ENCODE data around the gene GPR157. TPM values are rescaled to one million over a fixed set of nuclear protein-coding genes. Genes with fewer than 3 reads are reported as not detected.
"Not testable (repeated sequence)": the region's sequence is repeated elsewhere in the genome, so short reads cannot be mapped to it uniquely, and the experiment has no call there.

The GPR157 gene
- total RNA-seq, 4 donors from 2014 or later = 3.3 to 208 (median 10.4) TPM

DNA sequence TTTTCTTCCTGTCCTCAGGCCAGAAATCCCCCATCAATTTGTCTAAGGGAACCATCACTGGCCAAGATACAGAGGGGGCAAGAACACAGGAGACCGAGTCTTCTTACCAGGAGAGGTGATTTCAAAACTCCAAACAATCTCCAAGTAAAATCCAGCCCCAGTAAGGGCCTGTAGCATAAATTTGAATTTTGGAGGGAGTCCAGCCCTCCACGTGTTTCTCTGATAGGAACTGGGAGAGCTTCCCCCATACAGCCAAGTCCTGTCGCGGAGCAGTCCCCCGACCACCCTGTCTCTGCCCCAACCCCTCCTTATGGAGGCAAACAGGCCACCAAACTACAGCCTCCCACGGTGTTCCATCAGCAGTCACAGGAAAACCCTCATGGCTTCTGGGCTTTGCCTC, 32.4 kb upstream of the GPR157 start:
- no peaks in the 10 kb centered on the region for H3K9me3 ChIP-seq
- DNase-seq = no peak
- TF ChIP-seq CTCF (IDR thresholded peaks at IDR 0.05) (no peak), POLR2A (IDR thresholded peaks at IDR 0.05) (no peak)
- H3K4me1 ChIP-seq = peaks cover 0 to 18% (median 8%) of the 10 kb centered on the region in 4 donors
- H3K27me3 ChIP-seq = no peaks in the 10 kb centered on the region
- no peak overlapping the region for H3K4me3 ChIP-seq
- no peak overlapping the region for H3K27ac ChIP-seq
- no peaks in the 10 kb centered on the region for H3K36me3 ChIP-seq

DNA sequence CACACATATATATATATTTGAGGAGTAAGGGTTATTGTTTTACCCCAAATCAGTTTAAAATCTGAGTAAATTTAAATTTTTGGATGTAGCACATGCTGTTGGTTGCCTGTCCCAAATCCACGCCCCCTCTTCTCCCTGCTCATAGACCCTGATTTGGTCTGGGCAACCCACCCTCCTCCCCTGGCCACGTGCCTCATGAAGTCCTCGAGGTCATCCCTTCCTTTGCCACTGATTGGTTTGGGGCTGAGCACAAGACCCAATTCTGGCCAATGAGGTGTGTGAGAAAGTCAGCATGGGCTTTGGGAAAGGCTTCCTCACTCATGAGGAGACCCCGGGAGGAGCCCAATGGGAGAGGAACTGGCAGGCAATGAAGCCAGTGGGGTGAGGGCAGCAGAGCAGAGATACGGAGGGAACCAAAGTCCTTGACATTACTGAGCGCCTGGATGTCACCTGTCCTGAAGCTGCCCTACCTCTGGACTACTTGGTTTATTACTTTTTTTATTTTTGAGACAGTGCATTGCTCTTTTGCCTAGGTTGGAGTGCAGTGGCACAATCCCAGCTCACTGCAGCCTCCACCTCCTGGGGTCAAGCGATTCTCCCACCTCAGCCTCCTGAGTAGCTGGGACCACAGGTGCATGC, 31.3 kb upstream of the GPR157 start:
- H3K4me3 ChIP-seq = no peak overlapping the region
- DNase-seq = no peak
- H3K27ac ChIP-seq = no peak overlapping the region
- TF ChIP-seq POLR2A (IDR thresholded peaks at IDR 0.05) = no peak
- no peak for TF ChIP-seq CTCF (IDR thresholded peaks at IDR 0.05)
- no peaks in the 10 kb centered on the region for H3K9me3 ChIP-seq
- no peaks in the 10 kb centered on the region for H3K27me3 ChIP-seq
- H3K4me1 ChIP-seq = peaks cover 0 to 18% (median 7%) of the 10 kb centered on the region in 4 donors
- H3K36me3 ChIP-seq = no peaks in the 10 kb centered on the region

DNA sequence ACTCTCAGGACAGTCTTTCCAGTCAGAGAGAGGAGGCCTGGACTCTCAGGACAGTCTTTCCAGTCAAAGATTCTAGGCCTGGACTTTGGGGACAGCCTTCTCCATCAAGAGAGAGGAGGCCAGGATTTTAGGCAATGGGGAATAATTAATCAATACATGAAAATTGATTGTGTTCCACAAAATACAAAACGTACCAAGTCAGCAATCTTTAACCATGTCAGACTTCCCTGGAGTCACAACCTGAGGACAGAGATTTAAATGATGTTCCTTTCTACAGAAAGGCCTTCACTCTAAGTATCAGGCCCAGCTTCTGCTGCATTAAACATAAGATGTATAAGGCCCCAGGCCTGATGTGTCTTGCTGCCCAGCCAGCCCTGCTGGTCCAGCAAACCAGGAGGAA, 27.0 kb upstream of the GPR157 start:
- Histone ChIP-seq H3K27me3 (no peaks in the 10 kb centered on the region), H3K27ac (no peak overlapping the region), H3K9me3 (no peaks in the 10 kb centered on the region), H3K4me1 (no peaks in the 10 kb centered on the region), H3K4me3 (no peak overlapping the region), H3K36me3 (no peaks in the 10 kb centered on the region)
- DNase-seq = no peak
- TF ChIP-seq POLR2A (IDR thresholded peaks at IDR 0.05) (no peak), CTCF (IDR thresholded peaks at IDR 0.05) (no peak)

GRCh38 chr1:9155405-9155804, 26.5 kb upstream of the GPR157 start:
- H3K4me3 ChIP-seq, DNase-seq, H3K4me1 ChIP-seq, H3K27ac ChIP-seq, H3K9me3 ChIP-seq, H3K27me3 ChIP-seq, H3K36me3 ChIP-seq: not testable (repeated sequence)

DNA sequence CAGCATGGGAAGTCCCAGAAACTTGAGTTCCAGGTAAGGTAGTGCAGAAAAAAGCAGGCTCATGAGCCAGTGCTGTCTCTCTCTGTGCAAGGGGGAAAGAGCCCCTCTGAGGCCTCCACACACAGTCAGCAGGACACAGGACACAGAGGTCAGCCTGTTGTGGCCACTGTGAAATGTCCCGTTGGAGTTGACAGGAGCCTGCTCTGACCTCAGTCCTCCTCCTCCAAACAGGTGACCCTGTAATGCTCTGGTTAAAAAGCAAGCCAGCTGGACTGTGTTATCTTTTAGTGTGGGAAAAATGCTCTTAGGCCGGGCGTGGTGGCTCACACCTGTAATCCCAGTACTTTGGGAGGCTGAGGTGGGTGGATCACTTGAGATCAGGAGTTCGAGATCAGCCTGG, 24.2 kb upstream of the GPR157 start:
- Histone ChIP-seq H3K27ac (no peak overlapping the region), H3K27me3 (no peaks in the 10 kb centered on the region), H3K4me1 (no peaks in the 10 kb centered on the region), H3K9me3 (no peaks in the 10 kb centered on the region), H3K36me3 (no peaks in the 10 kb centered on the region), H3K4me3 (no peak overlapping the region)
- no peak for DNase-seq
- no peak for TF ChIP-seq POLR2A (IDR thresholded peaks at IDR 0.05)
- no peak for TF ChIP-seq CTCF (IDR thresholded peaks at IDR 0.05)

DNA sequence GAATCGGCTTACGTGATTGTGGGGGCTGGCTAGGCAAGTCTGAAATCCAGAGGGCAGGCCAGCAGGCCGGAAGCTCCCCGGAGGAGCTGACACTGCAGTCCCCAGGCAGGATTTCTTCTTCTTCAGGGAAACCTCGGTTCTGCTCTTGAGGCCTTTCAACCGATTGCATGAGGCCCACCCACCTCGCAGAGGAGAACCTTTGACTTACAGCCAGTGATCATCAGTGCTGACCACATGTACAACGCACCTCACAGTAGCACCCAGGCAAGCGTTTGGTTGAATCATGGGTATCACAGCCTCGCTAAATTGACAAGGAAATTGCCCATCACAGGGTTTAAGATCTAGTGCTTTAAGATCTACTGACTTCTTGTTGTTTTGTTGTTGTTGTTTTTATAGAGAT, 23.6 kb upstream of the GPR157 start:
- Histone ChIP-seq H3K9me3 (no peaks in the 10 kb centered on the region), H3K4me3 (no peak overlapping the region), H3K27me3 (no peaks in the 10 kb centered on the region), H3K36me3 (no peaks in the 10 kb centered on the region), H3K4me1 (no peaks in the 10 kb centered on the region), H3K27ac (no peak overlapping the region)
- no peak for DNase-seq
- TF ChIP-seq POLR2A (IDR thresholded peaks at IDR 0.05) (no peak), CTCF (IDR thresholded peaks at IDR 0.05) (no peak)

Data from Peyer's patch (tissue), 4 donors.